ENCODE results near the gene WDR72.

Gene WDR72

DNA sequence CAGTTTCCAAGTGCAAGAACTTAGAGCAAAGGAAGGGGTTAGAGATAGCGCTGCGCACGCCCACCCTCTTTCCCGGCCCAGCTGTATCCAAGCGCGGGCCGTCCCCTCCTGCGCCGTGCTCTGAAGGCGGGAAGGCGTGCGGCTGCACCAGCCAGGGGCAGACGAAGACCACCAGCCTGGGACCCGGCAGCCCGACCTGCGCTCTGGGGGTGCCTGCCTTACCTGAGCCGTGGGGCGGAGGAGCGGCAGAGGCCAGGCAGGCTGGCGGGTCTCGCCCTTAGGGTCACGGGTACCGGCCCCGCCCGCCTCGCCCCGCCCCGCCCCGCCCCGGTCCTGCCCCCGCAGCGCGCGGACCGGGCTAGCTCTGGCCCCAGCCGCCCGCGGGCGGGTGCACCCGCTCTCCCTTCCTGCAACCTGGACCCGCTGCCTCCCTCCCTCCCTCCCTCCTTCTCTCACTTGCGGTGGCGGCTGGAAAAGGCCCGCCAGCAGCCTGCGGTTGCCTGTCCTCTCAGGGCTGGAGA is at the start of gene WDR72:
Gene WDR72, minus strand, starts transcription at position 253 of the 521 bp plus-strand sequence. CDS start 26,514 bp downstream, outside the sequence.
- no peak for DNase-seq (ENCODE audit: low read depth)
- H3K4me3 ChIP-seq (replicated peaks; ENCODE audit: low read depth, low read length), result no peak within 1 kb of the TSS
- TF ChIP-seq, protein P1, sequence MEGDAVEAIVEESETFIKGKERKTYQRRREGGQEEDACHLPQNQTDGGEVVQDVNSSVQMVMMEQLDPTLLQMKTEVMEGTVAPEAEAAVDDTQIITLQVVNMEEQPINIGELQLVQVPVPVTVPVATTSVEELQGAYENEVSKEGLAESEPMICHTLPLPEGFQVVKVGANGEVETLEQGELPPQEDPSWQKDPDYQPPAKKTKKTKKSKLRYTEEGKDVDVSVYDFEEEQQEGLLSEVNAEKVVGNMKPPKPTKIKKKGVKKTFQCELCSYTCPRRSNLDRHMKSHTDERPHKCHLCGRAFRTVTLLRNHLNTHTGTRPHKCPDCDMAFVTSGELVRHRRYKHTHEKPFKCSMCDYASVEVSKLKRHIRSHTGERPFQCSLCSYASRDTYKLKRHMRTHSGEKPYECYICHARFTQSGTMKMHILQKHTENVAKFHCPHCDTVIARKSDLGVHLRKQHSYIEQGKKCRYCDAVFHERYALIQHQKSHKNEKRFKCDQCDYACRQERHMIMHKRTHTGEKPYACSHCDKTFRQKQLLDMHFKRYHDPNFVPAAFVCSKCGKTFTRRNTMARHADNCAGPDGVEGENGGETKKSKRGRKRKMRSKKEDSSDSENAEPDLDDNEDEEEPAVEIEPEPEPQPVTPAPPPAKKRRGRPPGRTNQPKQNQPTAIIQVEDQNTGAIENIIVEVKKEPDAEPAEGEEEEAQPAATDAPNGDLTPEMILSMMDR (IDR thresholded peaks at IDR 0.05; ENCODE audit: low read length, missing control alignments), result no peak

DNA sequence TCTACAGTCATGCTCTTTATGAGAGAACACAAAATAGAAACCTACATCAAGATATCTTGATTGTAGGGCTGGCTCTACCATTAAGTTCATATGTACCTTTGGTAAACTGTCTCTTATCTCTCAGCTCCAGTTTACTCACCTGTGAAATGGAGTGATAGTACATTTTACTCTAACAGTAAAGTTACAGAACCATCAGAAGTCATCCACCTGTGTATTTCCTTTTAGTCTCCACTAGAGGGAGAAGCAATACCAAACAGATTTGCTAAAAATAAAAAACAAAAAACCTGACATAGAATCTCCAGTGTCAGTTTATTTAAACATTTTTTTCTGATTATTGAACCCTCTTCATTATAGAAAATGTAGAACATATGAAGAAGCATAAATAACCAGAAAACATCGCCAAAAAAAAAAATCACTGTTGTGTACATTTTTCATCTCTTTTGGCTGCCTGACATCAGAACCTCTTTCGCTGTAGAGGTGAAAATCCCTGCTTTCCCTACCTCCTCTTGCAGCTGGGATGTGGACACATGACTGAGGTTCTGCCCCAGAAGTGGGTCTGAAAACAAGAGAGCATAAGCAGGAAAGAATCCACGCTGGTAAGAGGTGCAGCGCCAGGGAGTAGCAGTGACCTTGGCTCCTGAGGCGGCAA is 48.7 kb upstream of the WDR72 start:
- peak; percentile 6 for DNase-seq (ENCODE audit: low read depth)

DNA sequence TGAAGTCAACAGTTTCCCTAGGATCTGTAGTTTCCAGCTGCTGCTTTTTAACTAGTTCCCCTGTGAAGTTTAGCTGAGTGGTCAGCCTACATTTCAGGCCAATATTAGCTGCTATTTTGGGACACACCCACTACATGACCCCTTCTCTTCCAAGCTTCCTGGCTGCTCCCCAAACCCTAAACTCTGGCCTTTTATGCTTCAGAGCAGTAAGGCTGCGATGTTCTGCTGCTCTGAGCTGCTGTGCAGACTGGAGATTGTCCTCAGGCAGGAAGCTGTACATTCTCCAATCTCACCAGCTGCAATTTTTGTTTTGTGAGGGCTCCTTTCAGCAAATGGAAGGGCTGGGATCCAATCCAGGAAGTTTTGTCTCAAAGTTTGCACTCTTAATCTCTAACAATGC is 48.0 kb upstream of the WDR72 start:
- DNase-seq (ENCODE audit: low read depth), result no peak
- H3K4me3 ChIP-seq (replicated peaks; ENCODE audit: low read depth, low read length), result no peak overlapping the region
- TF ChIP-seq, protein P1 (IDR thresholded peaks at IDR 0.05; ENCODE audit: low read length, missing control alignments), result no peak

More for the DNA sequence above, 48.7 kb upstream of the WDR72 start:
- no peak overlapping the region for H3K4me3 ChIP-seq (replicated peaks; ENCODE audit: low read depth, low read length)
- TF ChIP-seq, protein P1 (IDR thresholded peaks at IDR 0.05; ENCODE audit: low read length, missing control alignments), result peak; percentile 63

- DNase-seq (ENCODE audit: low read depth), result no peak
- H3K4me3 ChIP-seq (replicated peaks; ENCODE audit: low read depth, low read length), result no peak overlapping the region
- TF ChIP-seq, protein P1 (IDR thresholded peaks at IDR 0.05; ENCODE audit: low read length, missing control alignments), result no peak
These were observed 43.2 kb upstream of the WDR72 start for GRCh38 chr15:53802672-53803071.

DNA sequence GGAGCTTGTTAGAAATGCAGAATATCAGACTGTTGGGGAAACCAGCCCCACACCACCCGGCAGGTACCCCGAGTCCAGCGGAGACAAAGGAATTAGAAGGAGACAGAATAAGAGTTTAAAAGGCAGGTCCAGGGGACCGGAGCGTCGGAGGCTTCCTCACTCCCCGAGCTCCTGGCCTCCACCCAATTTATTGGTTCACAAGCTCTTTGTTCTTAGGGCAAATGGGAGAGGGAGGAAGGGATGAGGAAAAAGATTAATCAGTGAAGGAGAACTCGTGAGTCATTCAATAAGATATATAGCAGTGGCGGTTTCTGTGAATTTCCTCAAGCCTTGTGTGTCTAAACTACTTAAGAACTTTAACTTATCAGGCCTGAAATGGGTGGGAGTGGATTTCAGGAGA is 32.1 kb upstream of the WDR72 start:
- TF ChIP-seq, protein P1 (IDR thresholded peaks at IDR 0.05; ENCODE audit: low read length, missing control alignments), result no peak
- DNase-seq (ENCODE audit: low read depth), result no peak
- no peak overlapping the region for H3K4me3 ChIP-seq (replicated peaks; ENCODE audit: low read depth, low read length)

DNA sequence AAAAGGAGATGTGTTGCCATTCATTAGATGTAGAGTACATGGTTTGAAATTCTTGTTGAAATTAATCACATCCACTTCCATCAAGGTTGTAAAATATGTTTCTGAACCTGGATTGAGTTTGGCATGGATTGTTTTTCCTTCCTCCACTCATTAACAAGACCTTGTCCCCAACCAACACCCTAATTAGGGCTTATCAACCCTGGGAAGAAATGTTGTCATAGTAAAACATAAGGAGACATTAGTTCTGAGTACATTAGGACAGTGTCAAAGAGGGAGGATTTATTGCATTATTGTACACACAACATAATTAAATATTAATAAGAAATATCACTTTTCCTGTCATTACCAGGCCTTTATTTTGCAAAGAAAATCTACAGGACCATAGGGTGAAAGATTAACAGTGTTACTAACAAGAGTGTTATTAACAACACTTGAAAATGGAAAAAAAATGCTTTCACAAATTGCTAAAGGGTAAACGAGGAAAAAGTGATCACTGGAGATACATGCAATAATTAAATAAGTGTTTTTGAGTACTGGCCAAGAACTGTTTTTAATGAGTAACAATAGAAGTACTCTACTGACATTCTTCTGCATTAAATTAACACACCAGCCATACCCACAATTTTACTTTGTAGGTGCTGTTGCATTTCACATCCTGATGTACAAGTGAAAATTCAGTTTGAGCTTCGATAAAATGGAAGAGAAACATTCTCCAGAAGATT is 30.4 kb upstream of the WDR72 start:
- no peak for DNase-seq (ENCODE audit: low read depth)
- TF ChIP-seq, protein P1 (IDR thresholded peaks at IDR 0.05; ENCODE audit: low read length, missing control alignments), result no peak

More for the DNA sequence above, 30.4 kb upstream of the WDR72 start:
- no peak overlapping the region for H3K4me3 ChIP-seq (replicated peaks; ENCODE audit: low read depth, low read length)

Data from fibroblast of pulmonary artery (primary cell).